ENCODE results near the gene EEF1E1. TPM values are rescaled to one million over a fixed set of nuclear protein-coding genes. Genes with fewer than 3 reads are reported as not detected.

The EEF1E1 gene
- 46.2 and 46.4 TPM in 2 replicates for total RNA-seq

DNA sequence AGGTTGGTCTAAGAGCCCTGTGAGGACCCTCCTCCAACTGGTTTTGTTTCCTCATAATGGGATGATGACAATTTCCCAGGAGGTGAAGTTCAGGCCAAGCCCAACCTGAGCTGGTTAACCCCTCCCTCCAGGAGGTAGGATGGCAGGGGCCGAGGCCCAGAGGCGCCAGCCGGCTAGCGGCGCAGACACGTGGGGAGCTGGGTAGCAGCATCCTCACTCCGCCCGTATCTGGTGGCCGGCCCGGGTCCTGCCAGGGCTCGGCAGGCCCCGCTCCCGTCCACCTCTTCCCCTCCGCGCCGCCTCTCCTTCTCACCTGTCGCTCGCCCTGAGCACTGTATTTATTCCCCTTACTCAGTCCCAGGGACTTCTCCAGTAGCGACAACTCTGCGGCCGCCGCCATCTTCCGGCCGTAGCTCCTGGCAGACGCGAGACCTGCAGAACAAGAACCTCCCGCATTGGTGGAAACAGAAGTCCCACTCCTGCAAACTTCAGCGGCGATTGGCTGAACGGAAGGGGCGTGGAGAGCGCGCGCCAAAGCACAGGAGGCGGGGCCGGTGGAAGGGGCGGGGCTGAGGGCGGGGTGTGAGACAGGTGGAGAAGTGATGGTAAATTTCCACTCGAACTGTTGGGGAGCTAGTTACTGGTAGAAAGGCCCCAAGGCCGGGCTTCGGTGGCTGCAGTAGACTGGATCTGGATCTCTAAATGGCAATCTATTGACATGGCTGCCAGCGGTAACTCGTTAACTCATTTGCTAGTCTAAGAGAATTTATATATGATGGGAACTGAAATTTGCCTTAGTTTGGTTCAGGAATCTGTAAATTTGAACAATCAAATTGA lies at the start of gene EEF1E1:
EEF1E1 (minus strand) TSS at position 427 of the 837 bp plus-strand sequence; CDS start at position 400, 27 bp downstream.
- intact Hi-C loops (cut with micrococcal nuclease), result loop anchor here (1.0 to 5.0 kb wide), 6 partner anchors 38 to 790 kb away; partner anchors contain the start of genes BLOC1S5 and SLC35B3

DNA sequence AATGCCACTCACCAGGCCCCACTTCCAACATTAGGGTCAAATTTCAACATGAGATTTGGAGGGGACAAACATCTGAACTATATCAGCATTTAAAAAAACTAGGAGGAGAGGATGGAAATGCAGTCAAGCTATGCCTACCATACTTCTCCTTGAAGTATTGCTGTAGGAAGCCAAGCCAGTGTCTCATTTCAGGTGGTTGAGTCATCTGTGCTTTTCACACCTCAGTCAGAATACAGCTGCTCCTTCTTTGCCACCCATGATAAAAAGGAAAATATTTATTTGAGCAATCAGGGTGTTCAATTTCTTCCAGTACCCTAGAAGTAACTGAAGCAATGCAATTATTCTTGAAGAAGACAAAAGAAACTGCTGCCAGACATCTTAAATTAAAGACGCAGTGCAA lies 47.0 kb upstream of the EEF1E1 start:
- intact Hi-C loops (cut with micrococcal nuclease), result no loop called here

DNA sequence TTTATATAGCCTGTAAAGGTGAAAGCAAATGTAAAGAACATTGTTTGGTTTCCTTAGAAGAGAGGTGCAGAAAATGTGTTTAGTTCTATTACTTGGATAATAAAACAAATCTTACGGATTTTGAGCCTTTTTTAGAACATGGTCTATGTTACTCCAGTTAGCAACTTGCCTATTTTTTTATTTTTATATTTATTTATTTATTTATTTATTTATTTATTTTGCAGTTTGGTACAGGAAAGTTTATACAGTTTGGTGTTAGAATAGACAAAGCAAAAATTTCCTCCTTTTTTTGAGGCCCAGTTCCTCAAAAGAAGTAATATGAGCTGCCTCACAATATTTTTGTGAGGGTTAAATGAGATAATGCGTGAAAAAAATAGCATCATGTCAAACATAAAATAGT lies 41.6 kb upstream of the EEF1E1 start:
- intact Hi-C loops (cut with micrococcal nuclease), result no loop called here

DNA sequence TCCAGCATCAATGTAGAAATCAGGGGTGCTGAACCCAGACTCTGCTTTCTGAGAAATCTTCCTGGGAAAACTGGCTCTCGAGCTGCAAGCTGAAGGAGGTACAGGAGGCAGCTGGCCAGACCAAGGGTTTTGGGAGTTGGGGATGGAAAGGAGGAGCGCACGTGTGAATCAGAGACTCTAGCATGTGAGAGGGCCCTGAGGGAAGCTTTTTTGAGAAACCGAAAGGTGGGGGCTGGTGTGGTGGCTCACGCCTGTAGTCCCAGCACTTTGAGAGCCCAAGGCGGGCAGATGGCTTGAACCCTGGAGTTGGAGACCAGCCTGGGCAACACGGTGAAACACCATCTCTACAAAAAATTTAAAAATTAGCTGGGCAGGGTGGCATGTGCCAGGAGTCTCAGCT lies 37.1 kb upstream of the EEF1E1 start:
- intact Hi-C loops (cut with micrococcal nuclease), result no loop called here

DNA sequence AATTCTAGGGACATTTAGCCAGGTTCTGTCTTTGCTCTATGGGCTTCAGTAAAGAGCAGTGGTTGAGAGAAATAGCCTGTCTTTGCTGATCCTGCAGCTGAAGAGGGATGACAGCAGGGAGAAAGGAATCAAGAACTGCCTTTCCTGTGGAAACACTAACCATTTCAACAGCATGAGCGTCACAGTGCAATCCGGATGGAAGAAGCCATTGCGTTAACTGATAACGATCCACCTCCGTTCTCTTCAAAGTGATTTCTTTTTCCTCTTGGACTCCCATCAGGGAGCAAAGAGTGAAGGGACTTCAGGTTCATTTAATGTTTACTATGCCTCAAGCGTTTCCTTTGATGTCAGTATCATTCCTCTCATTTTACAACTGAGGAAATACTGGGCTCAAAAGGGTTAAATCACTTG lies 35.2 kb upstream of the EEF1E1 start:
- intact Hi-C loops (cut with micrococcal nuclease), result no loop called here

DNA sequence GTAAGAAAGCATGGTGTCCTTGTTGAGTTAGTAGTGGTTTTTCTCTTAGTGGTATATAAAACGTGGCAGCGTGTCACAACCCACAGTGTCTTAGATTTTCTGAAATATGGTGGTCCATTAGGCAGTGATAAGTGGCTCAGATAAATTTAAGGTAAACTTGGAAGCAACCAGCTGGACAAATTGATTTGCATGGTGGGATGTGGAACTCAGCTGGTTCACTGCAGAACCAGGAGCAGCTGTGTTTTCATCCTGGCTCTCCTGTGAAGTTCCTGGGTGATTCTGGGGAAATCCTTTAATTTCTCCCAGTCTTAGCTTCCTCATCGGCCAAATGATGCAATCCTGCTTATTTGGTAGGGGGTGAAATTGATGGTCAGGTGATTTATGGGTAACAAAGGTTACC lies 32.9 kb upstream of the EEF1E1 start:
- intact Hi-C loops (cut with micrococcal nuclease), result no loop called here

DNA sequence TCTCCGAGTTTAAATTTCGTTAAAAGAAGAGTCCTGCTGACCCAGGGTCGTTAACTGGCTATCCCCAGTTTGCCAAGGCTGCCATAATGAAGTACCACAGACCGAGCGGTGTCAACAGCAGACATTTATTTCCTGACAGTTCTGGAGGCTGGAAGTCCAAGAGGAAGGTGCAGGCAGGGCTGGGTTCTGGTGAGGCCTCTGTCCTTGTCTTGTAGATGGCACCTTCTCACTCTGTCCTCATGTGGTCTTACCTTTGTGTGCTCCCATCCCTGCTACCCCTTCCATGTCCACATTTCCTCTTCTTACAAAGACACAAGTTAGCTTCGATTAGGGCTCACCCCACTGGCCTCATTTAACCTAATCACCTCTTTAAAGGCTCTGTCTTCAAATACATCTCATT lies 29.8 kb upstream of the EEF1E1 start:
- intact Hi-C loops (cut with micrococcal nuclease), result no loop called here

DNA sequence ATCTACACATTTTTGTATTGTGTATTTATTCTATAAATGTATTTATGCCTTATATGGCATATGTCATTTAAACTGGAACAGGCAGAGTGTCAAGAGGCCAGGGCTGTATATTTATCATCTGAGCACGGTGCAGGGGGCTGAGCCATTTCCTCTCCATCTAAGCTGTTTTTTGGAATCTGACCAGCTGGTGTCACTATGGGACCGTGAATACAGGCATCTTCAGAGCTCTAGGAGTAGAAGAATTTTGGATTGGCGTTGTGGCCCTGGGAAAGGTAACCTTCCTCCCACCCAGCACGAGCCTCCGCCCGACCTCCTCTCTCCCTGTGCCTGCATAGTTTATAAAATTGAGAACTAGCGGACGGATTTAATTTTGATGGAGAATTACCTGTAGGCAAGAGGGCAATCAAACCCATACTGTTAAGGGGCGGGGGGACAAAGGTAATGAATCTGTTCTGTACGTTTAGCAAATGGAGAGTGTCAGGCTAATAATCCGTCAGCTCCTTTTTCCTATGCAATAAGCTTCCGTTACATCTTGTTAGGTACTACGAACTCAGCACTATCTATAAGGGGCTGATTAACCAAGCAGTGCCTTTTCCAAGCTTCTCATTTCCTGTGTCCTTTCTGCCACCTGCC lies 29.0 kb upstream of the EEF1E1 start:
- intact Hi-C loops (cut with micrococcal nuclease), result loop anchor here (1.0 kb wide), 1 partner anchor 88 kb away; no protein-coding TSS in a partner anchor

DNA sequence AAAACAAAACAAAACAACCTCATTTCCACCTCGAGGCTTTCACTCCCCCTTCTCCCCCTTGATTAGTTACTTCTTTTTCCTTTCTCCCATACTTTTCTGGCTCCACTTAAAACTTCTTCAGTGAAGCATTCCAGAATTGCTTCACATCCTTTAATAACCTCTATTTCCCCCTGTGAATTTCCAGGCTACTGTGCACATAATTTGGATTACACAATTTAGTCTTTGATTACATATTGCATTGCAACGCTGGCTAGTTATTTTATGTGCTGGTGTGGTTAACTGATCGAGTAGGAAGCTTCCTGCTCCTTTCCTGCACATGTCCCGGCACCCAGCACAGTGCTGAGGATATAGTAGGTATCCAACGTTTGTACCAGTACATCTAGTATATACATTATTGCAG lies 28.1 kb upstream of the EEF1E1 start:
- intact Hi-C loops (cut with micrococcal nuclease), result no loop called here

DNA sequence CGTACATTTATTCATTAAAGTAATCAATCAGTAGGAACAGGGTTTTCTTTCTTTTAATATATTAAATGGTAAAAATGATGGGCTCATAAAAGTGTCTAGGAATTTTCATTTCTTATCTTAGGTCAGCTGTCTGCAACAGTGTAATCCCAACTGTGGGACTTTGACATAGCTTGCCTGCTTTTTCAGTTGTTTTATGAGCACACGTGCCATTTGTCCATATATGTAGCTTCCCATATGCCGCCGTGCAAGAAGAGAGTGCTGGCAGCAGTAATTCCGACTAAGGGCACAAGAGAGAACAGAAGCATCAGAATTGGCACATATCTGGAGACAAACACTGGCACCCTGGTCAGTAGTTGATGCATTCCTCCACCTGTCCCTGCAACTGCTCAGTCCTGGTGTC lies 20.9 kb upstream of the EEF1E1 start:
- intact Hi-C loops (cut with micrococcal nuclease), result no loop called here

DNA sequence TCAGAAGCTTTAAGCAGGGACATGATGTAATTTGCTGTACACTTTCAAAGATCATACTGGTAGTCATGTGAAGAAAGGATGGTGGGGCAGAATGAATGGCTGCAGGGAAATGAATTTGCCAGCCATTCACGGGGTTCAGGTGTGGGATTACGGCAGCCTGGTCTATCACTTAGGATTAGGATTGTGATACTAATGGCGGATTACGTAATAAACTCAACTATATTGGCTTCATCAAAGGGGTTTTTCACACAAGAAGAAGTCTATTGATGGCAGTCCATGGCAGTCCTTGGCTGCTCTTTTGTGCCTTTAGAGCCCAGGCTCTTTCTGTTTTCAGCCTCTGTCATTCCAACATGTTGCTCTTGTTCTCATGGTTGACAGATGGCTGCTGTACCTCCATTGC lies 12.6 kb upstream of the EEF1E1 start:
- intact Hi-C loops (cut with micrococcal nuclease), result no loop called here

DNA sequence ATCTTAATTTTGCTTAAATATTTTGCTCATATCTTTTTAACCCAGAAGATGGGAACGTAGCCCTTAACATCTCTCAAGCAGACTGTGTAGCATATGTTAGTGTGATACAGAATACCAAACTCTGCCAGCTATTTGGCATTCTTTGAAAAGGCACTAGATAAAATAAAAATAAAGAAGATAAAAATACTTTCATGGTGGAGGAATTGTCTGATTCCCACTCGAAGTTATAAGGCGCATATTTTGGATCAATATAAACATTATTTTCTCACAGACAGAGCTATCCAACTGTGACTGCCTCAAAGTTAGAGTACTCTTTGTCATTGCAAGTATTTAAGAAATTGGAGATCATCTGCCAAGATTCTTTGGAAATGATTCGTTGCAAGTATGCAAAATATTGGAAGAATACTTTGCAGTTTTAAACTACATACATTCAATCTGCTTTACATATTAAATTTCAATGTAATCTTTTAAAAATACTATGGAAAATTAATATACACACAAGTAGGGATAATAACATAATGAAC lies 10.8 kb upstream of the EEF1E1 start:
- intact Hi-C loops (cut with micrococcal nuclease), result no loop called here

DNA sequence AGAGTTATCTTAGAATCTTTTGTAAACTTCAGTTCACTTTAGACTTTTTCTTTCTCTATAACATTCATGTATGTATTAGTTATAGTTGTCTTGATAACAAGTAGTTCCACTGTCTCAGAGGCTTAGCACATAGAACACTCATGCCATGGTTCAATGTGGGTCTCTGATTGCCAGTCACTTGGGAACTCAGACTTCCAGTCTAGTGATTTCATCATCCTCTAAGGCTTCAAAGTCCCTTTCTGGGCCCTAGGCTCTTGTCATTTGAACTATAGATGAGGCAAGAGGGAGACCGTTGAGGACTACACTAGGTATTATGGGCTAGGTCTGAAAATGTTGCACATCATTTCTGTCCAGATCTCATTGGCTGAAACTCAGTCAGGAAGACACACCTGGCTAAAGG lies 8.4 kb upstream of the EEF1E1 start:
- intact Hi-C loops (cut with micrococcal nuclease), result no loop called here

DNA sequence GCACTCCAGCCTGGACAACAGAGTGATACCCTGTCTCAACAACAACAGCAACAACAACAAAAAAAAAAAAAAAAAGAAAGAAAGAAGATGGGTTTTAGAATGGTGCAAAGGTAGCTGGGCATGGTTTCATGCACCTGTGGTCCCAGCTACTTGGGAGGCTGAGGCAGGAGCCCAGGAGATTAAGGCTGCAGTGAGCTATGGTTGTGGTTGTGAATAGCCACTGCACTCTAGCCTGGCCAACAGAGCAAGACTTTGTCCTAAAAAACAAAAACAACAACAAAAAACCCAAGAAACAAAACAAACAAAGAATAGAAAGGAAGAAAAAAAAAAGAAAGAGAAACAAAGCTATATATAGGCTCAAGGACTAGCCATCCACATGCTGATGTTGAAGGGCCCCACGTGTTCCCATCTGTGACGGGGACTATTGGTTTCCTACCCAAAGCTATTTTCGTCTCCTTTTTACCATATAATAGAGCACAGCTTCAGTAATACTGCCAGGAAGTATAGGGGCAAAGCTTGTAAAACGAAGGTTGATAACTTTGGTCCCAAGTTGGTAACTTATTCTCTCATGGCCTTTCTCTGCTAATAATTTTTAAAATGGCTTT lies 7.9 kb upstream of the EEF1E1 start:
- intact Hi-C loops (cut with micrococcal nuclease), result no loop called here

DNA sequence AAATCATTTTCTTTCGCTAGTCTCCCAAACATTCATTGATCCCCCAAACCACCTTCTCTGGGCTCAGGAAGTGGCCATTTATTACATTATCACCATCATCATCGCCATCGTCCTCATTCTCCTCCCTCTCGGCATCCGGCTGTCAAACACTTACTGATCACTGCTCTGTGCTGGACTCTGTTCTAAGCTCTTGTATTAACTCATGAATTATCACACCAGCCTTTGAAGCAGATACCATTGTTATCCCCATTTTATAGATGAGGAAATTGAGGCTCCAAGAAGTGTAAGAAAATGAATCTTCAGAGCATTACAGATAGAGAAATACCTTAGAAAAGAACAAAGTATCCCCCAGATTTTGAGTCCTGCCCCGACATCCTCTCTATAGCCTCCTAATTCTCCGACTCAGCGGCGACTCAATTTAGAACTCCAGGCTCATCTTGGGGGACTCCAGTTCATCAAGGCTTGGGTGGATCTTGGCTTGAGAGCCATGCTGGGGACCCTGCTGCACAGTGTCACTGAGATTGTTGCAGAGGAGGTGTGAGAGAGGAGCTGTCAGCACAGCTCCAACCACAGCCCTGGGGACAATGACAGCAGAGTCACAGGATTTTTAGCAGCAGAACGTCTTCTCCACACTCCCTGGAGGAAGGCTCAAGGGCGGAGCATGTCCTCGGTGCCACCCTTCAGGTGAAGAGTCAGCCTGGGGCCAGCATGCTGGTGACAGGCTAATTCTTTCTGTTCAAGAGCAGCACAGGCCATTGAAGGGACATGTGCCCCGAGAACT lies 6.6 kb upstream of the EEF1E1 start:
- intact Hi-C loops (cut with micrococcal nuclease), result no loop called here

DNA sequence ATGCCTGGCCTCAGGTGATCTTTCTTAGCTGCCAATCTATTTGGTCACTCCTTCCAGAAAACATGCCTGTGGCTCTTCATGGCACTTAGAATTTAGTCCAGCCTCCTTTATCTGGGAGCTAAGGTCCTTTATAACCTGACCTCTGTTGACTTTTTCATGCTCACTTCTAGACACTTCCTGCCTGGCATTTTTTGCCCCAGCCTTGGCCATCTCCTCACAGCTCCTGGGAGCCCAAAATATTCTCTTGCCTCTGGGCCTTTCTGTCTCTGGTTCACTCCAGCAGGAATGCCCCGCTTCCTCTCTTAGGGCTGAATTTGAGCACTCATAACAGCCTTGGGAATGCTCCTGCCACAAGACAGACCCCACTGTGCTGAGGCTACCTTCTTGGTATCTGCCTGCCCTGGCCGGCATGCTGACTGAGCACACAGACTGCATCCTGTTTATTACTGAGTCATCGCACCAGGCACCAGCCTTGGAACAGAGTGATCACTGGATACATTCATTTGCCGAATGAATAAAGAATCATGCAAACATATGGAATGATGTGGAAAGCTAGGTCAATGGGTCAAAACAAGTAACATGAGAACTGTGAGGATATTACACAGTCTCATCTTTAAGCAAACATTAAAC lies 5.8 kb upstream of the EEF1E1 start:
- intact Hi-C loops (cut with micrococcal nuclease), result no loop called here

DNA sequence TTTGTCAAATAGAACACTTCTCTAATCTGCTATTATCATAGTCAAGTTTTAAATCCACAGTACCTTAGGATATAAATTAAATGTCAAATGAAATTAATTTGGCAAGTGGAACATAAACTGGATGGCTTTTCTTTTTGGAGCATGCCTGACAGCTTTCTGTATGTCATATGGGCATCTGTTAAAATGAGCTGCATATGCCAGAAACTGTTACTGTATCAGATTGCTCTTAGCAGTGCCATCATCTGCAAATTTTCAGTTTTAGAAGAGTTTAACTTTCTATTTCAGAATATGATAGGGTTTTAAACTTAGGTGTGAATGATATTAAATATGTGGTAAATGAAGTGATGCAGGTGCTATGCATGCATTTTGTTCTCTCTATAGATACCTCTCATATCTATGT lies 3.4 kb upstream of the EEF1E1 start:
- intact Hi-C loops (cut with micrococcal nuclease), result no loop called here

DNA sequence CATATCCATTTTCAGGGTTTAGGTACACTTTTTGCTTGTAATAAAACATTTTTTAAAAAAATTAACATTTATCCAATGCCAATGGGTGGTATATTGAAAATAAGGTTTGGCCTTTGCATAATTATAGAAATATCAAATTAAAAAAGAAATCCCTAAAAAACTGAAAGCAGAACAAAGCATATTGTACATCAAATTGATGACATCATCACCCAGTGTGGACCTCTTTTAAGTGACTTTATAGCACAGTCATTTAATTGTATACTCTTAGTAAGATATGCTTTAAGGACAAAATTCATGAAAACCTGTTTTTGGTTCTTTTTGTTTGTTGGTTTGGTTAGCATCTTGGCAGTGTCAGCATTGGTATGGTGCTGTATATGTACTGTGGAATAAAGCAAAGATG lies 1.4 kb upstream of the EEF1E1 start:
- intact Hi-C loops (cut with micrococcal nuclease), result loop anchor here (2.0 to 5.0 kb wide), 2 partner anchors 86 to 379 kb away; no protein-coding TSS in a partner anchor

DNA sequence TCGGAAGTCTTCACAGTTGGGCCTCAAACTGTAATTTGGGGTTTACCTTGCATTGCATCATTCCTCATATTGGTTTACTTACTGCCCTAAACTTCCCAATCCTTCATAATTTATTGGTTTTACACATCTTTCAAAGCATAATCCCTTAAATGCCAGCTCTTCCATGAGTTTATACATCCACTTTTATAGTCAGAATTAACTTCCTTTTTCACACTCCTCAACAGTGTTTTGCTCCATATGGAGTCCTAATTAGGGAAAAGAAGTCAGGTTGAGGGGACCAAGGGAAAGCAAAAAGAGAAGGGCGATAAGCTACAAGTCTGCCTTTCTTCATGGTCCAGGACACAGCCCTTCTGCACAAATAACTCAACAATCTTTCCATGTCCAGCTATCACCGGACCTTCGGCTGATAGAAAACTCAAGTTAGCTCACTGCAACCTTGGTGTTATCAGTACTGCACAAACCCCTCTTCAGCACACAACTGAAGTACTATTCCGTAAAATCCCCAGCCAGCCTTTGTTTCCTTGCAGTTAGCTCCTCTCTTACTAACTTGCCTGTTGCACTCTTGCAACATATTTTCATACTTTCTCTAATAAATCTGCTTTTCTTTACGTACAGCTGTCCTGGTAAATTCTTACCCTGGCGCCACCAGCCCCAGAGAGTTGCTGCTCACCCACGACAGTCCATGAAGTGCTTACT lies 2.0 kb downstream of the EEF1E1 start:
- intact Hi-C loops (cut with micrococcal nuclease), result loop anchor here (5.0 kb wide), 1 partner anchor 83 kb away; no protein-coding TSS in a partner anchor

DNA sequence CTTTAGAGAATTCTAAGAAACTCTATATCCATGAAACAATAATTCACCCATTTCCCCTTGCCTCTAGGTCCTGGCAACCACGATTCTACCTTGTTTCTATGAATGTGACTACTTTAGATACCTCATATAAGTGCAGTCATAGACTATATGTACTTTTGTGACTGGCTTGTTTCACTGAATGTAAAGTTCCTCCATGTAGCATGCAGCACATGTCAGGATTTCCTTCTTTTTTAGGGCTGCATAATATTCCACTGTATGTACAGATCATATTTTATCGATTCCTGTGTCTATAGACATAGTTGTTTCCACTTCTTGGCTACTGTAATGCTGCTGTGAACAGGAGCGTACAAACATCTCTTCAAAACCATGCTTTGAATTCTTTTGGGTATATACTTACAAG lies 11.7 kb downstream of the EEF1E1 start:
- intact Hi-C loops (cut with micrococcal nuclease), result no loop called here

Data from T-helper 2 cell treated with Interferon-gamma antibody and Interleukin-4, amounts not matched to agents 100 ng/mL and 5 ng/mL, for 36 hours (primary cell).